GM12878 (cell line): ENCODE measurements around the gene GGCX. TPM values are rescaled to one million over a fixed set of nuclear protein-coding genes. Genes with fewer than 3 reads are reported as not detected.
A peak's percentile ranks its signal among the peaks of the same experiment; 100 is the strongest.

ENCODE experiments used
- CHD2 ChIP-seq: IDR thresholded peaks from 2 replicates; pipeline ENCODE4 v1.6.1; 2011; ENCODE audit warnings: low read depth, low read length, improper control_type of control experiment, borderline replicate concordance
- EGR1 ChIP-seq, 2 experiments: IDR thresholded peaks; 1 replicate in 1 of 2; 2 replicates in 1 of 2; pipeline ENCODE4 v1.6.1; 2011 to 2012; ENCODE audit warnings: low read depth in 2 of 2, low read length in 2 of 2, borderline replicate concordance in 1 of 2, mild to moderate bottlenecking in 1 of 2, moderate library complexity in 1 of 2
- ETV6 ChIP-seq, 2 experiments: fragments of 450-650 bp in 1 of 2; IDR thresholded peaks in 1 of 2; conservative IDR thresholded peaks in 1 of 2; 2 replicates each; pipeline ENCODE4 v1.6.1; 2014; ENCODE audit warnings: antibody characterized with exemption in 1 of 2, borderline replicate concordance in 1 of 2, low read depth in 1 of 2, mild to moderate bottlenecking in 1 of 2, moderate library complexity in 1 of 2
- HDGF ChIP-seq: fragments of 450-650 bp; IDR thresholded peaks from 2 replicates; pipeline ENCODE4 v1.6.1; 2016; ENCODE audit warnings: antibody characterized with exemption
- KDM1A ChIP-seq: fragments of 200-600 bp; sonication (generic); IDR thresholded peaks from 2 replicates; pipeline ENCODE4 v1.6.1; 2016; ENCODE audit warnings: borderline replicate concordance
- NRF1 ChIP-seq: conservative IDR thresholded peaks from 2 replicates; pipeline ENCODE4 v1.6.1; 2011; ENCODE audit warnings: mild to moderate bottlenecking, low read depth, low read length, improper control_type of control experiment
- PML ChIP-seq: IDR thresholded peaks from 2 replicates; pipeline ENCODE4 v1.6.1; 2012; ENCODE audit warnings: low read length, inconsistent platforms
- RELA ChIP-seq: fragments of 450-650 bp; IDR thresholded peaks from 2 replicates; pipeline ENCODE4 v1.8.0; 2014; ENCODE audit warnings: borderline replicate concordance; ENCODE audit not compliant: partially characterized antibody
- ZNF622 ChIP-seq: fragments of 450-650 bp; IDR thresholded peaks from 2 replicates; pipeline ENCODE4 v1.6.1; 2017; ENCODE audit warnings: mild to moderate bottlenecking, inconsistent platforms
- polyA plus RNA-seq, 11 experiments: library from polyadenylated mRNA; depleted of rRNA in 4 of 11; unstranded in 6 of 11; stranded (reverse) in 5 of 11; fragments of >200 nt; fragmentation: Nextera tagmentation in 4 of 11; fragmentation: Illumina TruSeq in 1 of 11; extraction: Ambion mirVana in 4 of 11; extraction: Trizol in 1 of 11; gene quantifications; 1 replicate in 1 of 11; 2 replicates in 10 of 11; pipeline versions ENCODE4 v1.2.1 to v1.2.3, GENCODE V29; 2011 to 2016; ENCODE audit warnings: inconsistent platforms in 2 of 11, missing spikeins in 2 of 11, low read depth in 1 of 11
- total RNA-seq, 4 experiments: library from RNA; depleted of rRNA in 3 of 4; stranded (reverse); fragments of >200 nt in 3 of 4; fragmentation: Illumina TruSeq in 1 of 4; extraction: Trizol in 1 of 4; gene quantifications; 2 replicates each; pipeline versions ENCODE4 v1.2.1 to v1.2.3, GENCODE V29; 2013 to 2021
- TF ChIP-seq, protein P1 (sequence below): fragments of 450-650 bp; IDR thresholded peaks from 2 replicates; pipeline ENCODE4 v1.6.1; 2018; ENCODE audit warnings: mild to moderate bottlenecking, low read depth, moderate library complexity; ENCODE audit not compliant: partially characterized antibody
- TF ChIP-seq, protein P2 (sequence below): IDR thresholded peaks from 2 replicates; pipeline ENCODE4 v1.6.1; 2012; ENCODE audit warnings: improper control_type of control experiment, low read depth, low read length; ENCODE audit not compliant: insufficient replicate concordance
- TF ChIP-seq, protein P3 (sequence below), 3 experiments: IDR thresholded peaks in 2 of 3; conservative IDR thresholded peaks in 1 of 3; 2 replicates each; pipeline ENCODE4 v1.5.1; 2011; ENCODE audit warnings: low read depth in 3 of 3, low read length in 3 of 3, mild to moderate bottlenecking in 3 of 3, control low read depth in 2 of 3, moderate library complexity in 2 of 3, inconsistent platforms in 1 of 3, mixed read lengths in 1 of 3; ENCODE audit not compliant: control insufficient read depth in 2 of 3, insufficient read depth in 1 of 3; ENCODE audit errors: extremely low read depth in 1 of 3
- TF ChIP-seq, protein P4 (sequence below): fragments of 150-350 bp; IDR thresholded peaks from 2 replicates; pipeline ENCODE4 v1.6.1; 2014; ENCODE audit warnings: mild to moderate bottlenecking, low read depth, low read length

GGCX gene
- total and polyA plus RNA-seq, 10 of the 15 experiments (the other 5 are each of a cell fraction or from before 2014, with no cell fraction given) = 18.1 to 52.7 (median 25.0) TPM

DNA sequence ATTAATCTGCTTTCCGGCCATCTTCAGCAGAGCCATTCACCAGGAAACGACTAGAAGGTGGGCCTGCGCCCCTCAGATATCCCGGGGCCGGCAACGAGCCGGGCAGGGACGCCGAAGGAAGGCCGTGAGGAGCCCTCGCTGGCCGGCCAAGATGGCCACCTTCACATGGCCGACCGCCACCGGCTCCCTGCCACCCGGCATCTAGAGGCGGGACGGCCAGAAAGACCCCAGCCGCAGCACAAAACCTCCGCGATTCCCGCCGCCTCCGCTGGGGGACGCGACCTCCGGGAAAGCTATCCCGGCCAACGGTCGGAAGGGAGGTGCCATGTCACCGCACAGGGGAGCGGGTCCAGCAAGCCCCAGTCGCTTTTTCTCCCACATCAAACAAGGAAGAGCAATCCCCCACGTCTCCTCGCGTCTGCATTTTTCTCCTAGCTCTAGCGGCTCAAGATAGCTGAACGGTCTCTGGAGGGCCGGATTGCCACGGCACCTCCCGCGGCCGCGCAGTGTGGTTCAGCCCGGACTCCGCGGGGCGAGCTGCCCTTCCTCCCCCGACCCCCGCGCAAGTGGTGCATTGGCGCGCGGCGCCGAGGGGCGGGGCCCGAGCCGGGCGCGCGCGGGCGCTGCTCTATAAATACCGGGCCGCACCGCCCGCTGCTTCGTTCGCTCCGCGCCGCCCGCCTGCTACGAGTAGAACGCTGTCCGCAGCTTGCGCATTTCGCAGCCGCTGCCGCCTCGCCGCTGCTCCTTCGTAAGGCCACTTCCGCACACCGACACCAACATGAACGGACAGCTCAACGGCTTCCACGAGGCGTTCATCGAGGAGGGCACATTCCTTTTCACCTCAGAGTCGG is 22.6 kb downstream of the GGCX start, which contains the start of gene MAT2A (continued):
- TF ChIP-seq, protein P1, sequence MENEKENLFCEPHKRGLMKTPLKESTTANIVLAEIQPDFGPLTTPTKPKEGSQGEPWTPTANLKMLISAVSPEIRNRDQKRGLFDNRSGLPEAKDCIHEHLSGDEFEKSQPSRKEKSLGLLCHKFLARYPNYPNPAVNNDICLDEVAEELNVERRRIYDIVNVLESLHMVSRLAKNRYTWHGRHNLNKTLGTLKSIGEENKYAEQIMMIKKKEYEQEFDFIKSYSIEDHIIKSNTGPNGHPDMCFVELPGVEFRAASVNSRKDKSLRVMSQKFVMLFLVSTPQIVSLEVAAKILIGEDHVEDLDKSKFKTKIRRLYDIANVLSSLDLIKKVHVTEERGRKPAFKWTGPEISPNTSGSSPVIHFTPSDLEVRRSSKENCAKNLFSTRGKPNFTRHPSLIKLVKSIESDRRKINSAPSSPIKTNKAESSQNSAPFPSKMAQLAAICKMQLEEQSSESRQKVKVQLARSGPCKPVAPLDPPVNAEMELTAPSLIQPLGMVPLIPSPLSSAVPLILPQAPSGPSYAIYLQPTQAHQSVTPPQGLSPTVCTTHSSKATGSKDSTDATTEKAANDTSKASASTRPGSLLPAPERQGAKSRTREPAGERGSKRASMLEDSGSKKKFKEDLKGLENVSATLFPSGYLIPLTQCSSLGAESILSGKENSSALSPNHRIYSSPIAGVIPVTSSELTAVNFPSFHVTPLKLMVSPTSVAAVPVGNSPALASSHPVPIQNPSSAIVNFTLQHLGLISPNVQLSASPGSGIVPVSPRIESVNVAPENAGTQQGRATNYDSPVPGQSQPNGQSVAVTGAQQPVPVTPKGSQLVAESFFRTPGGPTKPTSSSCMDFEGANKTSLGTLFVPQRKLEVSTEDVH = peak; percentile 34
- TF ChIP-seq, protein P2, sequence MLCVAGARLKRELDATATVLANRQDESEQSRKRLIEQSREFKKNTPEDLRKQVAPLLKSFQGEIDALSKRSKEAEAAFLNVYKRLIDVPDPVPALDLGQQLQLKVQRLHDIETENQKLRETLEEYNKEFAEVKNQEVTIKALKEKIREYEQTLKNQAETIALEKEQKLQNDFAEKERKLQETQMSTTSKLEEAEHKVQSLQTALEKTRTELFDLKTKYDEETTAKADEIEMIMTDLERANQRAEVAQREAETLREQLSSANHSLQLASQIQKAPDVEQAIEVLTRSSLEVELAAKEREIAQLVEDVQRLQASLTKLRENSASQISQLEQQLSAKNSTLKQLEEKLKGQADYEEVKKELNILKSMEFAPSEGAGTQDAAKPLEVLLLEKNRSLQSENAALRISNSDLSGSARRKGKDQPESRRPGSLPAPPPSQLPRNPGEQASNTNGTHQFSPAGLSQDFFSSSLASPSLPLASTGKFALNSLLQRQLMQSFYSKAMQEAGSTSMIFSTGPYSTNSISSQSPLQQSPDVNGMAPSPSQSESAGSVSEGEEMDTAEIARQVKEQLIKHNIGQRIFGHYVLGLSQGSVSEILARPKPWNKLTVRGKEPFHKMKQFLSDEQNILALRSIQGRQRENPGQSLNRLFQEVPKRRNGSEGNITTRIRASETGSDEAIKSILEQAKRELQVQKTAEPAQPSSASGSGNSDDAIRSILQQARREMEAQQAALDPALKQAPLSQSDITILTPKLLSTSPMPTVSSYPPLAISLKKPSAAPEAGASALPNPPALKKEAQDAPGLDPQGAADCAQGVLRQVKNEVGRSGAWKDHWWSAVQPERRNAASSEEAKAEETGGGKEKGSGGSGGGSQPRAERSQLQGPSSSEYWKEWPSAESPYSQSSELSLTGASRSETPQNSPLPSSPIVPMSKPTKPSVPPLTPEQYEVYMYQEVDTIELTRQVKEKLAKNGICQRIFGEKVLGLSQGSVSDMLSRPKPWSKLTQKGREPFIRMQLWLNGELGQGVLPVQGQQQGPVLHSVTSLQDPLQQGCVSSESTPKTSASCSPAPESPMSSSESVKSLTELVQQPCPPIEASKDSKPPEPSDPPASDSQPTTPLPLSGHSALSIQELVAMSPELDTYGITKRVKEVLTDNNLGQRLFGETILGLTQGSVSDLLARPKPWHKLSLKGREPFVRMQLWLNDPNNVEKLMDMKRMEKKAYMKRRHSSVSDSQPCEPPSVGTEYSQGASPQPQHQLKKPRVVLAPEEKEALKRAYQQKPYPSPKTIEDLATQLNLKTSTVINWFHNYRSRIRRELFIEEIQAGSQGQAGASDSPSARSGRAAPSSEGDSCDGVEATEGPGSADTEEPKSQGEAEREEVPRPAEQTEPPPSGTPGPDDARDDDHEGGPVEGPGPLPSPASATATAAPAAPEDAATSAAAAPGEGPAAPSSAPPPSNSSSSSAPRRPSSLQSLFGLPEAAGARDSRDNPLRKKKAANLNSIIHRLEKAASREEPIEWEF = no peak
- TF ChIP-seq EGR1 (IDR thresholded peaks at IDR 0.05; ENCODE audit: borderline replicate concordance in 1 of 2, low read depth in 2 of 2, low read length in 2 of 2) (peak in 1 of 2 experiments; percentile 24; a peak in 1 of 3 replicates), CHD2 (peak; percentile 52; the same call in 1 of the 2 replicates), PML (peak; percentile 100), HDGF (peak; percentile 61; the same call in 1 of the 2 replicates), ZNF622 (no peak), ETV6 (conservative IDR thresholded peaks at IDR 0.05 in 1 of 2, IDR thresholded peaks at IDR 0.05 in 1 of 2; ENCODE audit: borderline replicate concordance in 1 of 2, low read depth in 1 of 2) (0 out of 4 replicates have a peak, but pooled peaks of 1 of the 2 experiments have one; percentile 25), NRF1 (peak; percentile 31; the same call in 1 of the 2 replicates), RELA (peak; percentile 26), KDM1A (no peak)
- TF ChIP-seq, protein P3, sequence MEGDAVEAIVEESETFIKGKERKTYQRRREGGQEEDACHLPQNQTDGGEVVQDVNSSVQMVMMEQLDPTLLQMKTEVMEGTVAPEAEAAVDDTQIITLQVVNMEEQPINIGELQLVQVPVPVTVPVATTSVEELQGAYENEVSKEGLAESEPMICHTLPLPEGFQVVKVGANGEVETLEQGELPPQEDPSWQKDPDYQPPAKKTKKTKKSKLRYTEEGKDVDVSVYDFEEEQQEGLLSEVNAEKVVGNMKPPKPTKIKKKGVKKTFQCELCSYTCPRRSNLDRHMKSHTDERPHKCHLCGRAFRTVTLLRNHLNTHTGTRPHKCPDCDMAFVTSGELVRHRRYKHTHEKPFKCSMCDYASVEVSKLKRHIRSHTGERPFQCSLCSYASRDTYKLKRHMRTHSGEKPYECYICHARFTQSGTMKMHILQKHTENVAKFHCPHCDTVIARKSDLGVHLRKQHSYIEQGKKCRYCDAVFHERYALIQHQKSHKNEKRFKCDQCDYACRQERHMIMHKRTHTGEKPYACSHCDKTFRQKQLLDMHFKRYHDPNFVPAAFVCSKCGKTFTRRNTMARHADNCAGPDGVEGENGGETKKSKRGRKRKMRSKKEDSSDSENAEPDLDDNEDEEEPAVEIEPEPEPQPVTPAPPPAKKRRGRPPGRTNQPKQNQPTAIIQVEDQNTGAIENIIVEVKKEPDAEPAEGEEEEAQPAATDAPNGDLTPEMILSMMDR (IDR thresholded peaks at IDR 0.05 in 2 of 3, conservative IDR thresholded peaks at IDR 0.05 in 1 of 3; ENCODE audit: control insufficient read depth in 2 of 3, extremely low read depth in 1 of 3, insufficient read depth in 1 of 3, low read depth in 3 of 3, low read length in 3 of 3) = peak; percentile 65 to 77 (median 74)
- TF ChIP-seq, protein P4, sequence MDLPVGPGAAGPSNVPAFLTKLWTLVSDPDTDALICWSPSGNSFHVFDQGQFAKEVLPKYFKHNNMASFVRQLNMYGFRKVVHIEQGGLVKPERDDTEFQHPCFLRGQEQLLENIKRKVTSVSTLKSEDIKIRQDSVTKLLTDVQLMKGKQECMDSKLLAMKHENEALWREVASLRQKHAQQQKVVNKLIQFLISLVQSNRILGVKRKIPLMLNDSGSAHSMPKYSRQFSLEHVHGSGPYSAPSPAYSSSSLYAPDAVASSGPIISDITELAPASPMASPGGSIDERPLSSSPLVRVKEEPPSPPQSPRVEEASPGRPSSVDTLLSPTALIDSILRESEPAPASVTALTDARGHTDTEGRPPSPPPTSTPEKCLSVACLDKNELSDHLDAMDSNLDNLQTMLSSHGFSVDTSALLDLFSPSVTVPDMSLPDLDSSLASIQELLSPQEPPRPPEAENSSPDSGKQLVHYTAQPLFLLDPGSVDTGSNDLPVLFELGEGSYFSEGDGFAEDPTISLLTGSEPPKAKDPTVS = 0 out of 2 replicates have a peak, but pooled peaks have one; percentile 59
